Liver (tissue), 3 donors: ENCODE measurements around the gene CSAG2.

Source experiments
- ATF3 ChIP-seq: IDR thresholded peaks from 2 replicates; pipeline ENCODE4 v1.6.1; 2016; ENCODE audit warnings: antibody characterized with exemption
- EGR1 ChIP-seq, 2 donors: IDR thresholded peaks; 2 replicates each; pipeline ENCODE4 v1.6.1; 2016 to 2018; ENCODE audit warnings: antibody characterized with exemption in 2 of 2, low read depth in 2 of 2
- RXRA ChIP-seq, 2 donors: IDR thresholded peaks; 2 replicates each; pipeline ENCODE4 v1.6.1; 2017 to 2018; ENCODE audit warnings: antibody characterized with exemption in 2 of 2, mild to moderate bottlenecking in 1 of 2
- SP1 ChIP-seq: IDR thresholded peaks from 2 replicates; pipeline ENCODE4 v1.6.1; 2018; ENCODE audit warnings: antibody characterized with exemption, mild to moderate bottlenecking
- TAF1 ChIP-seq: conservative IDR thresholded peaks from 2 replicates; pipeline ENCODE4 v1.6.1; 2016; ENCODE audit warnings: antibody characterized with exemption, mild to moderate bottlenecking
- TF ChIP-seq, protein P1 (sequence below): fragments of 150-350 bp; IDR thresholded peaks from 2 replicates; pipeline ENCODE4 v1.5.1; 2017; ENCODE audit warnings: improper control_type of control experiment, low read depth, low read length; ENCODE audit not compliant: missing input control
- TF ChIP-seq, protein P2 (sequence below): IDR thresholded peaks from 2 replicates; pipeline ENCODE4 v1.6.1; 2016; ENCODE audit warnings: antibody characterized with exemption
- TF ChIP-seq, protein P3 (sequence below): IDR thresholded peaks from 2 replicates; pipeline ENCODE4 v1.6.1; 2016; ENCODE audit warnings: antibody characterized with exemption, mild to moderate bottlenecking
- donor health status: healthy.
- donor health status: healthy.

GRCh38 chrX:152674135-152674534 is 34.9 kb downstream of the CSAG2 start:
- TF ChIP-seq, protein P1, sequence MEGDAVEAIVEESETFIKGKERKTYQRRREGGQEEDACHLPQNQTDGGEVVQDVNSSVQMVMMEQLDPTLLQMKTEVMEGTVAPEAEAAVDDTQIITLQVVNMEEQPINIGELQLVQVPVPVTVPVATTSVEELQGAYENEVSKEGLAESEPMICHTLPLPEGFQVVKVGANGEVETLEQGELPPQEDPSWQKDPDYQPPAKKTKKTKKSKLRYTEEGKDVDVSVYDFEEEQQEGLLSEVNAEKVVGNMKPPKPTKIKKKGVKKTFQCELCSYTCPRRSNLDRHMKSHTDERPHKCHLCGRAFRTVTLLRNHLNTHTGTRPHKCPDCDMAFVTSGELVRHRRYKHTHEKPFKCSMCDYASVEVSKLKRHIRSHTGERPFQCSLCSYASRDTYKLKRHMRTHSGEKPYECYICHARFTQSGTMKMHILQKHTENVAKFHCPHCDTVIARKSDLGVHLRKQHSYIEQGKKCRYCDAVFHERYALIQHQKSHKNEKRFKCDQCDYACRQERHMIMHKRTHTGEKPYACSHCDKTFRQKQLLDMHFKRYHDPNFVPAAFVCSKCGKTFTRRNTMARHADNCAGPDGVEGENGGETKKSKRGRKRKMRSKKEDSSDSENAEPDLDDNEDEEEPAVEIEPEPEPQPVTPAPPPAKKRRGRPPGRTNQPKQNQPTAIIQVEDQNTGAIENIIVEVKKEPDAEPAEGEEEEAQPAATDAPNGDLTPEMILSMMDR = no peak
- no peak for TF ChIP-seq SP1
- TF ChIP-seq, protein P2, sequence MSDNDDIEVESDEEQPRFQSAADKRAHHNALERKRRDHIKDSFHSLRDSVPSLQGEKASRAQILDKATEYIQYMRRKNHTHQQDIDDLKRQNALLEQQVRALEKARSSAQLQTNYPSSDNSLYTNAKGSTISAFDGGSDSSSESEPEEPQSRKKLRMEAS = no peak
- TF ChIP-seq, protein P3, sequence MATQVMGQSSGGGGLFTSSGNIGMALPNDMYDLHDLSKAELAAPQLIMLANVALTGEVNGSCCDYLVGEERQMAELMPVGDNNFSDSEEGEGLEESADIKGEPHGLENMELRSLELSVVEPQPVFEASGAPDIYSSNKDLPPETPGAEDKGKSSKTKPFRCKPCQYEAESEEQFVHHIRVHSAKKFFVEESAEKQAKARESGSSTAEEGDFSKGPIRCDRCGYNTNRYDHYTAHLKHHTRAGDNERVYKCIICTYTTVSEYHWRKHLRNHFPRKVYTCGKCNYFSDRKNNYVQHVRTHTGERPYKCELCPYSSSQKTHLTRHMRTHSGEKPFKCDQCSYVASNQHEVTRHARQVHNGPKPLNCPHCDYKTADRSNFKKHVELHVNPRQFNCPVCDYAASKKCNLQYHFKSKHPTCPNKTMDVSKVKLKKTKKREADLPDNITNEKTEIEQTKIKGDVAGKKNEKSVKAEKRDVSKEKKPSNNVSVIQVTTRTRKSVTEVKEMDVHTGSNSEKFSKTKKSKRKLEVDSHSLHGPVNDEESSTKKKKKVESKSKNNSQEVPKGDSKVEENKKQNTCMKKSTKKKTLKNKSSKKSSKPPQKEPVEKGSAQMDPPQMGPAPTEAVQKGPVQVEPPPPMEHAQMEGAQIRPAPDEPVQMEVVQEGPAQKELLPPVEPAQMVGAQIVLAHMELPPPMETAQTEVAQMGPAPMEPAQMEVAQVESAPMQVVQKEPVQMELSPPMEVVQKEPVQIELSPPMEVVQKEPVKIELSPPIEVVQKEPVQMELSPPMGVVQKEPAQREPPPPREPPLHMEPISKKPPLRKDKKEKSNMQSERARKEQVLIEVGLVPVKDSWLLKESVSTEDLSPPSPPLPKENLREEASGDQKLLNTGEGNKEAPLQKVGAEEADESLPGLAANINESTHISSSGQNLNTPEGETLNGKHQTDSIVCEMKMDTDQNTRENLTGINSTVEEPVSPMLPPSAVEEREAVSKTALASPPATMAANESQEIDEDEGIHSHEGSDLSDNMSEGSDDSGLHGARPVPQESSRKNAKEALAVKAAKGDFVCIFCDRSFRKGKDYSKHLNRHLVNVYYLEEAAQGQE = no peak
- no peak for TF ChIP-seq EGR1 (IDR thresholded peaks at IDR 0.05; ENCODE audit: low read depth in 2 of 2)
- no peak for TF ChIP-seq ATF3
- TF ChIP-seq TAF1 = no peak
- no peak for TF ChIP-seq RXRA (IDR thresholded peaks at IDR 0.05)
